Mesothelial cell of epicardium (in vitro differentiated cells): ENCODE data around the gene PRDX5. TPM values are rescaled to one million over a fixed set of nuclear protein-coding genes. Genes with fewer than 3 reads are reported as not detected.
"Not testable (repeated sequence)": the region's sequence is repeated elsewhere in the genome, so short reads cannot be mapped to it uniquely, and the experiment has no call there.

ENCODE experiments used
- DNase-seq, 2 experiments: peaks; one replicate each; pipeline ENCODE4 v3.0.0; 2021; ENCODE audit warnings: low spot score in 2 of 2; ENCODE audit not compliant: unreplicated experiment in 2 of 2
- H3K27ac Mint-ChIP-seq: 2 replicates; pipeline ENCODE4 v1.8.0; 2021; ENCODE audit warnings: mixed read lengths
- H3K27me3 Mint-ChIP-seq: 2 replicates; pipeline ENCODE4 v1.8.0; 2021; ENCODE audit warnings: low read depth, mixed read lengths
- H3K36me3 Mint-ChIP-seq: 2 replicates; pipeline ENCODE4 v1.8.0; 2021; ENCODE audit warnings: mixed read lengths
- H3K4me1 Mint-ChIP-seq: 2 replicates; pipeline ENCODE4 v1.8.0; 2021; ENCODE audit warnings: mixed read lengths
- H3K4me3 Mint-ChIP-seq: 2 replicates; pipeline ENCODE4 v1.8.0; 2021; ENCODE audit warnings: mild to moderate bottlenecking, moderate library complexity, mixed read lengths
- H3K9me3 Mint-ChIP-seq: 2 replicates; pipeline ENCODE4 v1.8.0; 2021; ENCODE audit warnings: mixed read lengths
- CTCF ChIP-seq: fragments of 200-600 bp; sonication (generic); IDR thresholded peaks from one replicate; pipeline ENCODE4 v1.5.0; 2021; ENCODE audit warnings: antibody characterized with exemption; ENCODE audit not compliant: unreplicated experiment
- total RNA-seq: library from RNA; stranded (reverse); gene quantifications from 3 replicates; pipeline ENCODE4 v1.2.1, GENCODE V29; 2021

PRDX5 gene
- total RNA-seq, 1 donor from 2014 or later, result 139 TPM

DNA sequence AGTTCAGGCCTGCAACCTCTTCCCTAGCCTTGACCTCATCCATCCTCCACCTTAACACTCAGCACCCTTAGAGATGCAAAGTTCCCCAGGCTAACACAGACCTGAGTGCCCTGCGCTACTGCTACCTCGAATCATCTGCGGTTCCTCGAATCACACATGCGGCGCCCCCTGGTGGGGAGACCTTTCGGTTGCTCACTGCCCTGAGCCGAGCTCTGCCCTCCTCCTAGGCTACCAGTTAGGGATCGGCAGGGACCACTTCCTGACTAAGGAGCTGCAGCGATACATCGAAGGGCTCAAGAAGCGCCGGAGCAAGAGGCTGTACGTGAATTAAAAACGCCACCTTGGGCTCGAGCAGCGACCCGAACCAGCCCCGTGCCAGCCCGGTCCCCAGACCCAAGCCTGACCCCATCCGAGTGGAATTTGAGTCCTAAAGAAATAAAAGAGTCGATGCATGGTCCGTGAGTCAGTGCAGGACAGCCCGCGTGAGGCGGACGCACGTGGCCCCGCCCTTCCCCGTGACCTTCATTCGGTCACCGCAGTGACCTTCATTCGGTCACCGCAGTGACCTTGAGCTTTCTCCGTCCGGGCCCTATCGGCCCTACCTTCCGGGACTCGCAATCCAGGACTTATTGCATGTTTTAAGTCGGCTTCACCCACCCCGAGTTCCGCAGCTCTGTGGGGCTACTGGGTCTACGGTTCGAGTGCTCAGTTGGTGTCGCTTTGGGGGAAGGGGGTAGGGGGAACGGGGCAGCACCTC, 13.4 kb upstream of the PRDX5 start:
- peak; percentile 85 to 96 for DNase-seq
- H3K36me3 Mint-ChIP-seq, result peaks cover 2% of the 10 kb centered on the region
- no peaks in the 10 kb centered on the region for H3K9me3 Mint-ChIP-seq
- H3K4me1 Mint-ChIP-seq, result peaks cover 22% of the 10 kb centered on the region
- TF ChIP-seq CTCF, result peak; percentile 90
- peak overlapping the region; percentile 88 for H3K27ac Mint-ChIP-seq
- peaks cover 29% of the 10 kb centered on the region for H3K27me3 Mint-ChIP-seq
- H3K4me3 Mint-ChIP-seq, result peak overlapping the region; percentile 84

DNA sequence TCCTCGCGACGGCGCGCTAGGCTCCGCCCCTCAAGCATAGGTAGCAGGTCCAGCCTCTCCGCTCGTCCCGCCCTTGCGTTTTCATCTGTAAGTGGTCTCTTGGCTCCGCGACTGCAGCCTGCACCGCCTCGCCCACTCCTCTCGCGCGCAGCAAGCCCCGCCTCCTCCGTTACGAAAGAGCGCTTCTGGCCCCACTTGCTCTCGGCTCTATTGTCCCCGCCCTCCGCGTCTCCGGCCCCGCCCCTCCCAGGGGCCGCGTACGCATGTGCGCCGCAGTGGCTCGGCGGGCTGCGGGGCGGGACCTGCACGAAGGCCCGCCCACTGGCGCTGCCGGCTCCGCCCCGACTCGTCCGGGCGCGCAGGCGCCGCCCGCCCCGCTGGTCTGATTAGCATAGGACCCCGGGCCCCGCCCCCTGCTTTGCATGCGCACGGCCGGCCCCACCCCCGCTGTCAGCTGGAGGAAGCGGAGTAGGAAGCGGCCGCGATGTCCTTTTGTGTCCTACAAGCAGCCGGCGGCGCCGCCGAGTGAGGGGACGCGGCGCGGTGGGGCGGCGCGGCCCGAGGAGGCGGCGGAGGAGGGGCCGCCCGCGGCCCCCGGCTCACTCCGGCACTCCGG, 12.7 kb upstream of the PRDX5 start, which contains the start of gene ESRRA:
Gene ESRRA (plus strand): TSS at position 450 of the 616 bp plus-strand sequence. CDS start 1,656 bp downstream, outside the sequence.
- H3K4me3 Mint-ChIP-seq, result peak within 1 kb of the TSS; percentile 86
- peak; percentile 99 to 100 for DNase-seq
- H3K36me3 Mint-ChIP-seq, result peaks cover 2% of the 10 kb centered on the region
- peak within 1 kb of the TSS; percentile 89 for H3K27ac Mint-ChIP-seq
- peaks cover 22% of the 10 kb centered on the region for H3K27me3 Mint-ChIP-seq
- H3K4me1 Mint-ChIP-seq, result peaks cover 19% of the 10 kb centered on the region
- no peak for TF ChIP-seq CTCF
- no peaks in the 10 kb centered on the region for H3K9me3 Mint-ChIP-seq

GRCh38 chr11:64305691-64306562, 12.0 kb upstream of the PRDX5 start:
- Mint-ChIP-seq H3K4me3 (peak overlapping the region; percentile 86), H3K27ac (peak overlapping the region; percentile 89), H3K27me3 (peaks cover 15% of the 10 kb centered on the region), H3K36me3 (peaks cover 4% of the 10 kb centered on the region), H3K9me3 (no peaks in the 10 kb centered on the region), H3K4me1 (peaks cover 14% of the 10 kb centered on the region)
- DNase-seq, result peak in 1 of 2 experiments; percentile 56
- TF ChIP-seq CTCF, result no peak

DNA sequence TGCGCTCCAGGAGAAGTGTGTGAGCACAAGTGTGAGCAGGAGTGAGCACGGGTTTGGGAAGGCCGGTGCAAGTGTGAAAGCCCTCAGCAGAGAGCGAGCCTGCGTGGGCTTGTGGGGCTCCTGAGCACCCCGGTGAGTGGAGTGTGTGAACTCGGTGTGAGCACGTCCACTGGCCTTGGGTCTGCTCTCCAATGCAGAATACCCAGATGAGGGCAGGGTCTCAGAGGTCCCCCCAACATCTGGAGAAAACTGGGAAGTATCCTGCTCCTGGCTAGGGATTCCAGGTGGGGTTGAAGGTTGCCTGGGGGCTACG, 11.4 kb upstream of the PRDX5 start:
- Mint-ChIP-seq H3K27me3 (peaks cover 12% of the 10 kb centered on the region), H3K36me3 (peaks cover 5% of the 10 kb centered on the region), H3K4me3 (peak overlapping the region; percentile 86), H3K27ac (peak overlapping the region; percentile 89), H3K4me1 (peaks cover 15% of the 10 kb centered on the region), H3K9me3 (no peaks in the 10 kb centered on the region)
- TF ChIP-seq CTCF, result no peak
- no peak for DNase-seq

- no peak for DNase-seq
- Mint-ChIP-seq H3K4me3 (peak overlapping the region; percentile 86), H3K9me3 (no peaks in the 10 kb centered on the region), H3K27me3 (peaks cover 7% of the 10 kb centered on the region), H3K36me3 (peaks cover 5% of the 10 kb centered on the region), H3K27ac (no peak overlapping the region), H3K4me1 (peaks cover 15% of the 10 kb centered on the region)
- TF ChIP-seq CTCF, result no peak
Observed at GRCh38 chr11:64306876-64307622, 10.9 kb upstream of the PRDX5 start.

DNA sequence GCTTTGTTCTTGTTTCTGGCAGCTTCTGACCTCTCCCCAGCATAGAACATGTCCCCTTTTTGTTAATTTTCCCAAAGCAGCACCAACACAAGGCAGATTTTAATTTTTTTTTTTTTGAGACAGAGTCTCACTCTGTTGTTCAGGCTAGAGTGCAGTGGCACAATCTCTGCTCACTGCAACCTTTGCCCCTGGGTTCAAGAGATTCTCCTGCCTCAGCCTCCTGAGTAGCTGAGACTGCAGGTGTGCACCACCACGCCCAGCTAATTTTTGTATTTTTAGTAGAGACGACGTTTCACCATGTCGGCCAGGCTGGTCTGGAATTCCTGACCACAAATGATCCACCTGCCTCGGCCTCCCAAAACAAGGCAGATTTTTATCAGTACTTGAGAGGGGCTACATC, 10.1 kb upstream of the PRDX5 start:
- Mint-ChIP-seq H3K4me1 (peaks cover 15% of the 10 kb centered on the region), H3K4me3 (peak overlapping the region; percentile 15), H3K27ac (peak overlapping the region; percentile 7)
- not testable (repeated sequence) for H3K27me3 Mint-ChIP-seq, DNase-seq, H3K9me3 Mint-ChIP-seq, H3K36me3 Mint-ChIP-seq
